K562 (cell line): Measurements from ENCODE around the gene RBM34. TPM values are rescaled to one million over a fixed set of nuclear protein-coding genes. Genes with fewer than 3 reads are reported as not detected.
A peak's percentile ranks its signal among the peaks of the same experiment; 100 is the strongest.

Experiments used
- ATAC-seq: fragments of 200-7000 bp; cut with Tn5 transposase; 3 replicates; pipeline ENCODE4 v1.9.1; 2020; ENCODE audit warnings: moderate library complexity
- BruUV-seq: library from RNA; stranded (reverse); fragments of 400-500 nt; replicated peaks from 2 replicates; lab custom pipeline; 2021; lab: Mats Ljungman, UMichigan
- CTCF ChIA-PET: fragments of 300-600 bp; formaldehyde crosslinking; extraction: SDS; loops from one replicate; lab custom pipeline; 2021; ENCODE audit warnings: low intra/inter-chr PET ratio; lab: Yijun Ruan, JAX
- POLR2A ChIA-PET: fragments of 300-600, 350-650 bp; sonication (Branson Sonifier 250); formaldehyde crosslinking; extraction: SDS; loops from one replicate; lab custom pipeline; 2021; ENCODE audit warnings: antibody characterized with exemption, inconsistent platforms; lab: Yijun Ruan, JAX
- DNase-seq, 4 experiments: peaks; one replicate each; pipeline versions ENCODE4 v3.0.0 to v3.0.0-alpha.2; 2011 to 2018; ENCODE audit warnings: low spot score in 3 of 4, mixed read lengths in 3 of 4; ENCODE audit errors: extremely low read depth in 1 of 4
- FAIRE-seq: peaks from 2 replicates; lab custom pipeline; 2011; peaks lifted over from hg19 to GRCh38; lab: Jason Lieb, UNC
- H2AFZ ChIP-seq: 2 replicates; pipeline ENCODE4 v1.6.0; 2011; ENCODE audit warnings: low read depth, low read length, control low read depth, inconsistent platforms
- H3K27ac ChIP-seq: fragments of 200-600 bp; 3 replicates; pipeline ENCODE4 v1.8.0; 2011; ENCODE audit warnings: low read depth, mild to moderate bottlenecking, control low read depth, inconsistent platforms, low read length, moderate library complexity, mixed read lengths; ENCODE audit errors: extremely low read depth
- H3K27me3 ChIP-seq, 2 experiments: fragments of 300-600 bp in 1 of 2; 2 replicates in 1 of 2; 3 replicates in 1 of 2; pipeline versions ENCODE4 v1.6.0 to v1.8.0; 2011; ENCODE audit warnings: inconsistent platforms in 2 of 2, low read length in 2 of 2, mild to moderate bottlenecking in 1 of 2, mixed read lengths in 1 of 2, moderate library complexity in 1 of 2; ENCODE audit not compliant: control insufficient read depth in 2 of 2, insufficient read depth in 2 of 2
- H3K36me3 ChIP-seq: fragments of 300-600 bp; 3 replicates; pipeline ENCODE4 v1.8.0; 2011; ENCODE audit warnings: mild to moderate bottlenecking, low read length, inconsistent platforms; ENCODE audit not compliant: control insufficient read depth, insufficient read depth
- H3K4me1 ChIP-seq, 2 experiments: fragments of 200-600 bp in 1 of 2; replicated peaks in 1 of 2; 2 replicates in 1 of 2; 3 replicates in 1 of 2; pipeline versions ENCODE4 v1.5.1 to v1.8.0; 2011; ENCODE audit warnings: inconsistent platforms in 2 of 2, low read length in 2 of 2, mild to moderate bottlenecking in 1 of 2, mixed read lengths in 1 of 2, moderate library complexity in 1 of 2; ENCODE audit not compliant: control insufficient read depth in 2 of 2, insufficient read depth in 2 of 2
- H3K4me2 ChIP-seq: 2 replicates; pipeline ENCODE4 v1.6.1; 2011; ENCODE audit warnings: low read length, control low read depth, inconsistent platforms, mixed read lengths; ENCODE audit not compliant: insufficient read depth
- H3K4me3 ChIP-seq: fragments of 200-600 bp; sonication (generic), shearing (Covaris generic); 2 replicates; pipeline ENCODE4 v1.5.1; 2016; ENCODE audit warnings: control low read depth, inconsistent platforms
- H3K79me2 ChIP-seq: fragments of 200-600 bp; 3 replicates; pipeline ENCODE4 v1.8.0; 2011; ENCODE audit warnings: low read length, inconsistent platforms; ENCODE audit not compliant: control insufficient read depth, insufficient read depth
- H3K9ac ChIP-seq, 2 experiments: 2 replicates each; pipeline versions ENCODE4 v1.6.0 to v1.6.1; 2011; ENCODE audit warnings: low read depth in 2 of 2, low read length in 2 of 2, control low read depth in 1 of 2, inconsistent platforms in 1 of 2, mild to moderate bottlenecking in 1 of 2, mixed read lengths in 1 of 2; ENCODE audit not compliant: insufficient read depth in 1 of 2
- H3K9me1 ChIP-seq: one replicate; pipeline ENCODE4 v1.6.0; 2011; ENCODE audit warnings: inconsistent platforms, mild to moderate bottlenecking, low read length, moderate library complexity; ENCODE audit not compliant: control insufficient read depth, insufficient read depth
- H3K9me3 ChIP-seq: replicated peaks from 2 replicates; pipeline ENCODE4 v1.5.1; 2011; ENCODE audit warnings: low read depth, low read length, inconsistent platforms; ENCODE audit not compliant: control insufficient read depth, insufficient read depth
- H4K20me1 ChIP-seq: replicated peaks from 2 replicates; pipeline ENCODE4 v1.6.1; 2011; ENCODE audit warnings: low read length, inconsistent platforms, mixed read lengths; ENCODE audit not compliant: control insufficient read depth, insufficient read depth
- MBD2 ChIP-seq: sonication (generic); IDR thresholded peaks from 2 replicates; pipeline ENCODE4 v1.6.1; 2016; ENCODE audit warnings: low read depth, borderline replicate concordance
- MEF2D ChIP-seq: conservative IDR thresholded peaks from 2 replicates; pipeline ENCODE4 v1.6.1; 2016; ENCODE audit warnings: low read depth, missing genetic modification characterization, missing compliant biosample characterization
- NFIC ChIP-seq: fragments of 450-650 bp; IDR thresholded peaks from 2 replicates; pipeline ENCODE4 v1.6.1; 2017; ENCODE audit warnings: mild to moderate bottlenecking, inconsistent platforms
- POLR3A ChIP-seq: IDR thresholded peaks from 2 replicates; pipeline ENCODE4 v1.6.1; 2011; ENCODE audit warnings: borderline replicate concordance, mild to moderate bottlenecking, moderate library complexity; ENCODE audit not compliant: insufficient read length, insufficient read depth; ENCODE audit errors: extremely low read depth
- ZNF76 ChIP-seq: fragments of 250-450 bp; sonication (Bioruptor Pico); IDR thresholded peaks from 2 replicates; pipeline ENCODE4 v1.4.0; 2020; ENCODE audit warnings: mild to moderate bottlenecking, moderate library complexity, borderline replicate concordance
- WGBS: fragments of 100-300 bp; shearing (Covaris generic); methylation state at CpG from one replicate; pipeline ENCODE4 v1.1.6; 2016; ENCODE audit warnings: low coverage, mixed read lengths; ENCODE audit not compliant: insufficient coverage; ENCODE audit errors: missing lambda C conversion rate; 5-methylcytosine and 5-hydroxymethylcytosine counted together
- in situ Hi-C: fragments of 300-500 bp; cut with MboI; formaldehyde crosslinking; loops from 4 replicates; pipeline ENCODE4 v1.15.0; 2018; ENCODE audit warnings: inconsistent platforms, mixed read lengths
- intact Hi-C: fragments of 100-400 bp; cut with micrococcal nuclease; formaldehyde crosslinking; loops from 2 replicates; pipeline ENCODE4 v1.14.2; 2022
- polyA plus RNA-seq, 8 experiments: library from polyadenylated mRNA; depleted of rRNA in 4 of 8; stranded (reverse) in 5 of 8; unstranded in 3 of 8; fragments of >200 nt; fragmentation: Nextera tagmentation in 2 of 8; fragmentation: Illumina TruSeq in 1 of 8; extraction: Ambion mirVana in 2 of 8; extraction: Trizol in 1 of 8; gene quantifications; 2 replicates each; pipeline versions ENCODE4 v1.2.1 to v1.2.3, GENCODE V29; 2011 to 2014; ENCODE audit warnings: inconsistent platforms in 1 of 8, missing spikeins in 1 of 8
- total RNA-seq, 7 experiments: library from RNA; depleted of rRNA in 6 of 7; stranded (reverse); fragments of >200 nt in 6 of 7; fragmentation: Illumina TruSeq in 2 of 7; extraction: Trizol in 2 of 7; gene quantifications; 2 replicates each; pipeline versions ENCODE4 v1.2.1 to v1.2.3, GENCODE V29; 2011 to 2021; ENCODE audit warnings: low replicate concordance in 1 of 7
- TF ChIP-seq, protein P1 (sequence below): fragments of 250-450 bp; sonication (Bioruptor Pico); IDR thresholded peaks from 2 replicates; pipeline ENCODE4 v1.4.0; 2020; ENCODE audit warnings: mild to moderate bottlenecking

Gene RBM34
- total and polyA plus RNA-seq, 9 of the 15 experiments (the other 6 are each of a cell fraction or from before 2014, with no cell fraction given), result 64.0 to 178 (median 124) TPM

- Histone ChIP-seq H3K9me1 (no peaks in the 10 kb centered on the region), H3K27ac (no peak overlapping the region), H2AFZ (no peak overlapping the region), H3K4me3 (no peak overlapping the region), H3K4me2 (no peak overlapping the region), H3K4me1 (no peaks in the 10 kb centered on the region), H3K27me3 (no peaks in the 10 kb centered on the region), H3K79me2 (no peaks in the 10 kb centered on the region), H3K9ac (no peak overlapping the region), H3K9me3 (no peaks in the 10 kb centered on the region), H3K36me3 (peaks cover 79% of the 10 kb centered on the region), H4K20me1 (no peaks in the 10 kb centered on the region)
- BruUV-seq, result no TSS peak
- WGBS, result 76% methylated on average over 4 of the region's 4 CpGs
- in situ Hi-C loops, result no loop called here
- ChIA-PET CTCF (no interaction called here), POLR2A (no interaction called here)
- DNase-seq (no peak), ATAC-seq (no peak), FAIRE-seq (no peak)
- TF ChIP-seq MBD2 (no peak), NFIC (peak; percentile 75)
- intact Hi-C loops, result no loop called here
Observed at GRCh38 chr1:235136111-235136510, 24.9 kb downstream of the RBM34 start.

DNA sequence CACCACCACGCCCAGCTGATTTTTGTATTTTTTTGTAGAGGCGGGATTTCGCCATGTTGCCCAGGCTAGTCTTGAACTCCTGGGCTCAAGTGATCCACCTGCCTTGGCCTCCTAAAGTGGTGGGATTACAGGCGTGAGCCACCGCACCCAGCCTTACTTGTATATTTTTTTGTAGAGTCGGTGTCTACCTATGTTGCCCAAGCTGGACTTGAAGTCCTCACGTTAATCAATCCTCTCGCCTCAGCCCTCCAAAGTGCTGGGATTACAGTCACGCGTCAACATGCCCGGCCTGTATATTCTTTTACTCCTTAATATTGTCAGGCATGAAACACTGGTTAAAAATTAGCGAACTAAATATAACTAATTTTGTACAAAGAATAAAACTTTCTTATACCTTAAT is 26.9 kb downstream of the RBM34 start:
- intact Hi-C loops (no loop called here), in situ Hi-C loops (no loop called here)
- no TSS peak for BruUV-seq
- Histone ChIP-seq H3K9me1 (no peaks in the 10 kb centered on the region), H4K20me1 (no peaks in the 10 kb centered on the region), H3K4me1 (no peaks in the 10 kb centered on the region; a peak in 1 of 5 replicates), H2AFZ (no peak overlapping the region), H3K9me3 (no peaks in the 10 kb centered on the region), H3K27ac (no peak overlapping the region), H3K36me3 (peaks cover 74% of the 10 kb centered on the region), H3K4me3 (no peak overlapping the region), H3K4me2 (no peak overlapping the region), H3K79me2 (no peaks in the 10 kb centered on the region), H3K27me3 (no peaks in the 10 kb centered on the region), H3K9ac (no peak overlapping the region)
- ATAC-seq, result no peak
- 96% methylated on average over 12 of the region's 12 CpGs for WGBS
- TF ChIP-seq MEF2D (tag) (no peak), POLR3A (no peak), ZNF76 (no peak)
- TF ChIP-seq, protein P1, sequence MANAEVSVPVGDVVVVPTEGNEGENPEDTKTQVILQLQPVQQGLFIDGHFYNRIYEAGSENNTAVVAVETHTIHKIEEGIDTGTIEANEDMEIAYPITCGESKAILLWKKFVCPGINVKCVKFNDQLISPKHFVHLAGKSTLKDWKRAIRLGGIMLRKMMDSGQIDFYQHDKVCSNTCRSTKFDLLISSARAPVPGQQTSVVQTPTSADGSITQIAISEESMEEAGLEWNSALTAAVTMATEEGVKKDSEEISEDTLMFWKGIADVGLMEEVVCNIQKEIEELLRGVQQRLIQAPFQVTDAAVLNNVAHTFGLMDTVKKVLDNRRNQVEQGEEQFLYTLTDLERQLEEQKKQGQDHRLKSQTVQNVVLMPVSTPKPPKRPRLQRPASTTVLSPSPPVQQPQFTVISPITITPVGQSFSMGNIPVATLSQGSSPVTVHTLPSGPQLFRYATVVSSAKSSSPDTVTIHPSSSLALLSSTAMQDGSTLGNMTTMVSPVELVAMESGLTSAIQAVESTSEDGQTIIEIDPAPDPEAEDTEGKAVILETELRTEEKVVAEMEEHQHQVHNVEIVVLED (CRISPR knock-in tag), result no peak
- POLR2A ChIA-PET, result interaction anchor here (1.0 to 2.8 kb wide), 3 partner anchors 9 to 25 kb away, joined by 3 to 13 read pairs (median 5); no protein-coding TSS in a partner anchor
- no peak for DNase-seq
- FAIRE-seq, result no peak
- CTCF ChIA-PET, result no interaction called here
